ENCODE data around the gene STKLD1. TPM values are rescaled to one million over a fixed set of nuclear protein-coding genes. Genes with fewer than 3 reads are reported as not detected.
"Not testable (repeated sequence)": the region's sequence is repeated elsewhere in the genome, so short reads cannot be mapped to it uniquely, and the experiment has no call there.

Gene STKLD1
- total RNA-seq, 1 experiment from 2014 or later = 3.1 TPM

DNA sequence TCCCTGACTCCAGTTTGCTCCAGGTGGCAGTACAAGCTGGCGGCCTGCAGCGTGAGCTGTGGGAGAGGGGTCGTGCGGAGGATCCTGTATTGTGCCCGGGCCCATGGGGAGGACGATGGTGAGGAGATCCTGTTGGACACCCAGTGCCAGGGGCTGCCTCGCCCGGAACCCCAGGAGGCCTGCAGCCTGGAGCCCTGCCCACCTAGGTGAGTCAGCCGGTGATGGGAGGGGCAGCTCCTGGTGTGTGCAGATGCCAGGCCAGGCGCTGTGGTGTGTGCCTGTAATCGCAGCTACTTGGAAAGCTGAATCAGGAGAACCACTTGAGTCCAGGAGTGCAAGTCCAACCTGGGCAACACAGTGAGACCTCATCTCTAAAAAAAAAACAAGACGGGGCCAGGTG is 73.6 kb downstream of the STKLD1 start:
- ChIA-PET POLR2A (ENCODE audit: unreplicated experiment) (interaction anchor here (0.5 to 0.7 kb wide), 5 partner anchors 8 to 53 kb away, joined by 3 to 7 read pairs (median 5); partner anchors contain the start of genes CACFD1 and REXO4), CTCF (no interaction called here)
- Histone ChIP-seq H2AFZ (no peak overlapping the region), H3K9me3 (ENCODE audit: insufficient read depth, low read depth) (no peaks in the 10 kb centered on the region), H3K27ac (no peak overlapping the region), H3F3A (ENCODE audit: insufficient read depth, low read depth) (no peaks in the 10 kb centered on the region), H3K4me2 (peak overlapping the region; percentile 48; the same call in 1 of the 2 replicates), H3K27me3 (ENCODE audit: insufficient read depth, low read depth) (peaks cover 18% of the 10 kb centered on the region; the same call in 1 of the 2 replicates), H3K4me3 (no peak overlapping the region), H3K79me2 (ENCODE audit: low read depth) (no peaks in the 10 kb centered on the region), H4K20me1 (ENCODE audit: insufficient read depth) (no peaks in the 10 kb centered on the region), H3K9me2 (ENCODE audit: insufficient read depth) (no peaks in the 10 kb centered on the region), H3K4me1 (replicated peaks; ENCODE audit: insufficient read depth) (peaks cover 8% of the 10 kb centered on the region), H3K36me3 (ENCODE audit: low read depth) (no peaks in the 10 kb centered on the region)
- intact Hi-C loops (cut with micrococcal nuclease; ENCODE audit: unreplicated experiment) = no loop called here
- BruUV-seq (replicated peaks) = no TSS peak
- peak; percentile 74 to 90 for DNase-seq
- TF ChIP-seq, protein P1, sequence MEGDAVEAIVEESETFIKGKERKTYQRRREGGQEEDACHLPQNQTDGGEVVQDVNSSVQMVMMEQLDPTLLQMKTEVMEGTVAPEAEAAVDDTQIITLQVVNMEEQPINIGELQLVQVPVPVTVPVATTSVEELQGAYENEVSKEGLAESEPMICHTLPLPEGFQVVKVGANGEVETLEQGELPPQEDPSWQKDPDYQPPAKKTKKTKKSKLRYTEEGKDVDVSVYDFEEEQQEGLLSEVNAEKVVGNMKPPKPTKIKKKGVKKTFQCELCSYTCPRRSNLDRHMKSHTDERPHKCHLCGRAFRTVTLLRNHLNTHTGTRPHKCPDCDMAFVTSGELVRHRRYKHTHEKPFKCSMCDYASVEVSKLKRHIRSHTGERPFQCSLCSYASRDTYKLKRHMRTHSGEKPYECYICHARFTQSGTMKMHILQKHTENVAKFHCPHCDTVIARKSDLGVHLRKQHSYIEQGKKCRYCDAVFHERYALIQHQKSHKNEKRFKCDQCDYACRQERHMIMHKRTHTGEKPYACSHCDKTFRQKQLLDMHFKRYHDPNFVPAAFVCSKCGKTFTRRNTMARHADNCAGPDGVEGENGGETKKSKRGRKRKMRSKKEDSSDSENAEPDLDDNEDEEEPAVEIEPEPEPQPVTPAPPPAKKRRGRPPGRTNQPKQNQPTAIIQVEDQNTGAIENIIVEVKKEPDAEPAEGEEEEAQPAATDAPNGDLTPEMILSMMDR (conservative IDR thresholded peaks at IDR 0.05) = no peak
- TF ChIP-seq EZH2 (IDR thresholded peaks at IDR 0.05; ENCODE audit: low read depth) = no peak

DNA sequence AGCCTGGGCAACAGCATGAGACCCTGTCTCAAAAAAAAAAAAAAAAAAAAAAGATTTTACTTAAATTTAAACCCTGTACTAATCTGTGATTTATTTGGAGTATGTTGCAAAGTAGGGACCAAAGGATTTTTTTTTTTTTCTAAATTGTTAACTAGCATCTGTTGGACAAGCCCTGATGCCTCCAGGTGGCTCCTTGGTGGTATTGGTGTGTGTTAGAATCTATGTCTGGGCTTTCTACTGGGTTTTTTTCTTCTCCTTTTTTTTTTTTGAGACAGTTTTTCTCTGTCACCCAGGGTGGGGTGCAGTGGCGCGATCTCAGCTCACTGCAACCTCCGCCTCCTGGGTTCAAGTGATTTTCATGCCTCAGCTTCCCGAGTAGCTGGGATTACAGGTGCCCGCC is 75.7 kb downstream of the STKLD1 start:
- BruUV-seq (replicated peaks); H3K27me3 ChIP-seq (ENCODE audit: insufficient read depth, low read depth); H3K4me1 ChIP-seq (replicated peaks; ENCODE audit: insufficient read depth); POLR2A ChIA-PET (ENCODE audit: unreplicated experiment); CTCF ChIA-PET; H3K36me3 ChIP-seq (ENCODE audit: low read depth); H3F3A ChIP-seq (ENCODE audit: insufficient read depth, low read depth); H3K79me2 ChIP-seq (ENCODE audit: low read depth); H2AFZ ChIP-seq; H3K4me3 ChIP-seq; DNase-seq; intact Hi-C loops (cut with micrococcal nuclease; ENCODE audit: unreplicated experiment); H3K4me2 ChIP-seq; H3K9me3 ChIP-seq (ENCODE audit: insufficient read depth, low read depth); H3K27ac ChIP-seq; H4K20me1 ChIP-seq (ENCODE audit: insufficient read depth); H3K9me2 ChIP-seq (ENCODE audit: insufficient read depth): not testable (repeated sequence)

DNA sequence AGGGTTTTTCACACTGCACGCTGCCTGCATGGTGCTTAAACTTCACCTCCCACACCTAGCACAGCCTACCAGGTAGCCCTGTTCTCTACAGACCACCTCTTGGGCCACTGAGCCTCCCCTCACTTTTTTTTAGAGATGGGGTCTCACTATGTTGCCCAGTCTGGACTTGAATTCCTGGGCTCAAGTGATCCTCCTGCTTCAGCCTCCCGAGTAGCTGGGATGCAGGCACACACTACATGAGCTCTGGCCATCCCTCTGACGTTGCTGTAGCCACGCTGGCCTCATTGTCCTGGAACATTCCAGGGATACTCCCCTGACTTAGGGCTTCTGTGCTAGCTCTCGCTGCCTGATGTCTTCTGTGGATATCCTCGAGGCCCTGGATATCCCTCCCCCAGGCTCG is 76.4 kb downstream of the STKLD1 start:
- TF ChIP-seq, protein P1 (conservative IDR thresholded peaks at IDR 0.05) = no peak
- no peak for TF ChIP-seq EZH2 (IDR thresholded peaks at IDR 0.05; ENCODE audit: low read depth)
- H3K9me2 ChIP-seq (ENCODE audit: insufficient read depth) = no peaks in the 10 kb centered on the region
- no peaks in the 10 kb centered on the region for H3K36me3 ChIP-seq (ENCODE audit: low read depth)
- no peak for DNase-seq
- no peaks in the 10 kb centered on the region for H3K9me3 ChIP-seq (ENCODE audit: insufficient read depth, low read depth)
- no peak overlapping the region for H2AFZ ChIP-seq
- peaks cover 8% of the 10 kb centered on the region for H3K4me1 ChIP-seq (replicated peaks; ENCODE audit: insufficient read depth)
- H3K4me2 ChIP-seq = no peak overlapping the region
- no peak overlapping the region for H3K4me3 ChIP-seq
- H3K27me3 ChIP-seq (ENCODE audit: insufficient read depth, low read depth) = no peaks in the 10 kb centered on the region
- no TSS peak for BruUV-seq (replicated peaks)
- intact Hi-C loops (cut with micrococcal nuclease; ENCODE audit: unreplicated experiment) = no loop called here
- no peaks in the 10 kb centered on the region for H3F3A ChIP-seq (ENCODE audit: insufficient read depth, low read depth)
- H3K79me2 ChIP-seq (ENCODE audit: low read depth) = no peaks in the 10 kb centered on the region
- ChIA-PET POLR2A (ENCODE audit: unreplicated experiment) (no interaction called here), CTCF (no interaction called here)
- H3K27ac ChIP-seq = no peak overlapping the region
- H4K20me1 ChIP-seq (ENCODE audit: insufficient read depth) = no peaks in the 10 kb centered on the region

DNA sequence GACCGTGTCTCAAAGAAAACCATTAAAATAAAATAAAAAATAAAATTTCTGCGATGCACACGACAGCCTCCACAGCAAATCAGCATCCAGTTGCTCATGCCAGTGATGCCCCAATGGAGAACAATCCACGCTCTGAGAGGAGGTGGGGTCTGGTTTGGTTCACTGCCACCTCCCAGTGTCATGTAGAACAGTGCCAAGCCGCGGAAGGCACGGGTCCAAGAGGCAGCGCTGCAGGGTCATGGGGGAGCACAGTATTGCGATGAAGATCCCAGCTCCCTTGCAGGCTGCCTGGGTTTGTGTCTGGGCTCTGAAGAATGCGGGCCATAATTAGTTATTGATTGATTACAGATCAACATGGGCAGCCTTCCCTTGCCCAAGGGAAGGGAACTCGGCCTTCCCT is 77.5 kb downstream of the STKLD1 start:
- H3K4me2 ChIP-seq = no peak overlapping the region
- no peak overlapping the region for H3K27ac ChIP-seq
- H3K9me3 ChIP-seq (ENCODE audit: insufficient read depth, low read depth) = no peaks in the 10 kb centered on the region
- POLR2A ChIA-PET (ENCODE audit: unreplicated experiment) = no interaction called here
- H3K9me2 ChIP-seq (ENCODE audit: insufficient read depth) = no peaks in the 10 kb centered on the region
- no peak overlapping the region for H3K4me3 ChIP-seq
- H3K4me1 ChIP-seq (replicated peaks; ENCODE audit: insufficient read depth) = peaks cover 8% of the 10 kb centered on the region
- H3K36me3 ChIP-seq (ENCODE audit: low read depth) = no peaks in the 10 kb centered on the region
- TF ChIP-seq EZH2 (IDR thresholded peaks at IDR 0.05; ENCODE audit: low read depth) = no peak
- TF ChIP-seq, protein P1 (conservative IDR thresholded peaks at IDR 0.05) = no peak
- CTCF ChIA-PET = no interaction called here
- no peaks in the 10 kb centered on the region for H3F3A ChIP-seq (ENCODE audit: insufficient read depth, low read depth)
- no peaks in the 10 kb centered on the region for H3K27me3 ChIP-seq (ENCODE audit: insufficient read depth, low read depth)
- H3K79me2 ChIP-seq (ENCODE audit: low read depth) = no peaks in the 10 kb centered on the region
- H2AFZ ChIP-seq = no peak overlapping the region
- H4K20me1 ChIP-seq (ENCODE audit: insufficient read depth) = no peaks in the 10 kb centered on the region
- DNase-seq = no peak
- intact Hi-C loops (cut with micrococcal nuclease; ENCODE audit: unreplicated experiment) = no loop called here
- no TSS peak for BruUV-seq (replicated peaks)

Measured in PC-9 (cell line).